ENCODE measurements around the gene MGAT4D.
"Not testable (repeated sequence)": the region's sequence is repeated elsewhere in the genome, so short reads cannot be mapped to it uniquely, and the experiment has no call there.

Gene MGAT4D

DNA sequence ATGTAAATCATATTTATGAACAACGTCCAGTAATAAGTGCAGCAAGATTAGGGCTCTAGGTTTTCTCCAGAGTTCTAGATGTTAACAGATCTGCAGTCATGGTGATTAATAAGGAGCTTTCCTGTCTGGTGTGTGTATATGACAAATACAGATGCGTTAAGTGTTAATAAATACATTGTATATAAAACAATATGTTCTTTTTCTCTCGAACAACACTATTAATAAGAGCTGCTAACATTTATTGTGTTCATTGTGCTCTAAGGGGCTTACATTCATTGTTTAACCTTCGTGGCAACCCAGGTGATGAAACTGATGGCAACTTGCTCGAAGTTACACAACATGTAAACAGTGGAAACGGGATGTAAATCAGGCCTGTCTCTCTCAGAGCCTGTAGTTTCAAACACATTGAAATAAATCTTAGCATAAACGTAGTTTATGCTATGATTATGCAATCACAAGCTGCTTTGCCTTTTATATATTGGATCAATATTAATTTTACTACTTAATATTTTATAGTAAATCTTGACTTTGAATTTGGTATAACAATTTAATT is 70.1 kb downstream of the MGAT4D start:
- DNase-seq, result no peak

DNA sequence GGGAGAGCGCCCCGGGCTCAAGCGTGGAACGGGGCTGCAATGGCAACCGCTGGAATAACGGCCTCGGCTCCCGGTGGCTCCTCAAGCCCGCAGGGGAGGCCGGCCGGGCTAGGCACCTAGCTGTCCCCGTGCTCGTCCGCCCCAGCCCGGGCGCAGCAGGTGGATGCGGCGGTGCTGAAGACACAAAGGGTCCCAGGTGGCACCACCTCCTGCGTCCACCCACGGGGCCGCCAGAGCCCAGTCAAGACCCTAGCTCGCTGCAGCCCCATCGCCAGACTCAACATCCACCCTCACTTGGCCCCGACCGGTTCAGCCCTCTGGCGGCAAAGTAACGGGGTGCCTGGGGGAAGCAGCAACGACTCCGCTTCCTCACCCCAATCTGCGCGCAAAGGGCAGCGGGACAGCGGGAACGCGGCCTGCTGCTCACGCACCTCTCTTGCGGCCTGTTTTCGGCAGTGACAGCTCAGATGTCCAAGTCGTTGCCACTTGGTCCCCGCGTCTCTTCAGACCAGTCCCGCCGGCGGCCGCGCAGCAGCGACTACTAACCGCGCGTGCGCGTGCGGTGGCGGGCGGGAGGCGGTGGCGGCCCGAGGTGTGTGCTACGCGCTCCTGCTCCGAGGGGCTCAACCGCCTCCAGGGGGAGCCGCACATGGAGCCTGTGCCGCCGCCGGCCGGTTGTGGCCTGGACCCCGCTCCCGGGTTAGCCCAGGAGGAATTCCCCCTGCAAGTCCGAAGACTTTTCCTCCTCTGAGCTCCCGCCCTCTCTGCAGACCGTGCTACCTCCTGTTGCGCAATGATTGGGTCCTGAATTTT is 70.8 kb downstream of the MGAT4D start, which contains the start of gene CLGN:
TSS of gene CLGN (minus strand) at position 543 of the 813 bp plus-strand sequence. CDS start 14,570 bp downstream, outside the sequence.
- DNase-seq, result peak; percentile 9

DNA sequence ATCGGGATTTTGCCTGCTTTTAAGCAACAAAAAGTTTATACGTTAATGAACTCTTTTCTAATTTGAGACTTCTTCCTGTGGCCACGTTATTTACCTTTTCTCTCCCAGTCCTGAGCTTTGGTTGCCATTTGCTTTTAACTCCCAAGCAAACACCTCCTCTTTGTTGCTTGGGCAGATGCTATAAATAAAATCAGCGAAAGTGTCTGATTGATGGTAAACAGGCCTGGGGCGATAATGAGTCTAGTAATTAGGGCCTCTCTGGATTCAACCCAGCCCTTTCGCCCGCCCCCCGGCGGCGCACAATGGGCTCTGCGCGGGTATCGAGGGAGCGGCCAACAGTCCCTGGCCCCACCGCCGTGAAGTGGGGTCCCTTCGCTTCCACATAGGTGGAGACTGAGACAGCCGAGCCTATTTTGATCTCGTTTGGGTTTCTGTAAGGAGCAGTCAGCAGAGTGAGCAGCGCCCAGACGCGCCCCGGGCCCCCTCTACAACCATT is 71.4 kb downstream of the MGAT4D start:
- no peak for DNase-seq

DNA sequence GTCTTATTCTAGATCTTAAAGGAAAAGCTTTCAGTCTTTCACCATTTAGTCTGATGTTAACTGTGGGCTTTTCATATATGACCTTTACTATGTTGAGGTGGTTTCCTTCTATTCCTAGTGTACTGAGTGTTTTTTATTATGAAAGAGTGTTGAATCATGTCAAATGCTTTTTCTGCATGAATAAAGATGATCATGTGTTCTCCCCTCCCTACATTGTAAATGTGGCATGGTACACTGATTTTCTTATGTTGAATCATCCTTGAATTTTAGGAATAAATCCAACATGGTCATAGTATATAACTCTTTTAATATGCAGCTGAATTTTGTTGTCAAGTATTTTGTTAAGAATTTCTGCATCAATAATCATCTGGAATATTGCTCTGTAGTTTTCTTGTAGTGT is 75.0 kb downstream of the MGAT4D start:
- no peak for DNase-seq

DNA sequence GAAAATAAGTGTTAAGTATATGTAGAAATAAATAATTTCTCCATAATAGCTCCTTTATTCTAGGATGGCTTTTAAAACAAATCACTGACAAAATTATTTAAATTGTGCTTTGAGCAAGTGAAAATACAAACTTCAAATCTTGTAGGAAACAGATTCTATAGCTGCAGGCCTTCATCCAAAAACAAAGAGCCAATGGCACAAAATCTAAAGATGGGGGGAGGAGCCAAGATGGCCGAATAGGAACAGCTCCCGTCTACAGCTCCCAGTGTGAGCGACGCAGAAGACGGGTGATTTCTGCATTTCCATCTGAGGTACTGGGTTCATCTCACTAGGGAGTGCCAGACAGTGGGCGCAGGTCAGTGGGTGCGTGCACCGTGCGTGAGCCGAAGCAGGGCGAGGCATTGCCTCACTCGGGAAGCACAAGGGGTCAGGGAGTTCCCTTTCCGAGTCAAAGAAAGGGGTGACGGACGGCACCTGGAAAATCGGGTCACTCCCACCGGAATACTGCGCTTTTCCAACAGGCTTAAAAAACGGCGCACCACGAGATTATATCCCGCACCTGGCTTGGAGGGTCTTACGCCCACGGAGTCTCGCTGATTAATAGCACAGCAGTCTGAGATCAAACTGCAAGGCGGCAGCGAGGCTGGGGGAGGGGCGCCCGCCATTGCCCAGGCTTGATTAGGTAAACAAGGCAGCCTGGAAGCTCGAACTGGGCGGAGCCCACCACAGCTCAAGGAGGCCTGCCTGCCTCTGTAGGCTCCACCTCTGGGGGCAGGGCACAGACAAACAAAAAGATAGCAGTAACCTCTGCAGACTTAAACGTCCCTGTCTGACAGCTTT is 84.7 kb downstream of the MGAT4D start:
- not testable (repeated sequence) for DNase-seq

DNA sequence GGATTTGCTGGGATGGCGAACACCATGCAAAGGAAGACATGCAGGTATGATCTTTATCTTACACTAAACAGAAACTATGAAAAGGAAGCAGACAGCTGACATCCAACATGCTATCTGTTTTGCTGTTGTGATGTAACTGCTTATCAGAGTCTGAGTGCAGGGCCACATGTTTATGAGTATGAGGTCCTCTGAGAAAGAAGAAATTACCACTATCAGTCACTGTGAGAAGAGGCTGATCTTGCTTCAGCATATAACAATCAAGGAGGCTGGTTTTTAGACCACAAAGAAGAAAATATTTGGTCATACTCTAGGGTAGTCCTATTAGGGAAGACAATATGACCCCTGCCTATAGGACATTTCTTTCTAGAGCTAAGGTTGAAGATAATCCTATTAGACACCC is 89.1 kb downstream of the MGAT4D start:
- DNase-seq, result no peak

DNA sequence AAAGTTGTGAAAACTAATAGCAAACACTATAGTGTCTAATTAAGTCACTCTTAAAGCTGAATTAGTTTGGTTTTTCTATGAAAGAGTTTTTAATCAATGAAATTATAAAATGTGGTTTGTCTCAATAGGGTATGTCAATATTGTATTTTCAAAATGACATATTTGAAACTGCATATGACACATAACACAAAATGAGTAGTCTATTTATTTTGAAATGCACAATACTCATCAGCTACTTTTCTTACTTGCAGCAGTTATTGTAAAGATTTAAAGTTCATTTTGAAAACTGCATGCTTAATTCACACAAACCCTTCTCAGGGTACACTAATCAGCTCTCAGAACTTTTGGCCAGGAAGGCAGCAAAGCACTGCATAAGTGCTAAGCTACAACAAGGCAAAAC is 91.8 kb downstream of the MGAT4D start:
- no peak for DNase-seq

DNA sequence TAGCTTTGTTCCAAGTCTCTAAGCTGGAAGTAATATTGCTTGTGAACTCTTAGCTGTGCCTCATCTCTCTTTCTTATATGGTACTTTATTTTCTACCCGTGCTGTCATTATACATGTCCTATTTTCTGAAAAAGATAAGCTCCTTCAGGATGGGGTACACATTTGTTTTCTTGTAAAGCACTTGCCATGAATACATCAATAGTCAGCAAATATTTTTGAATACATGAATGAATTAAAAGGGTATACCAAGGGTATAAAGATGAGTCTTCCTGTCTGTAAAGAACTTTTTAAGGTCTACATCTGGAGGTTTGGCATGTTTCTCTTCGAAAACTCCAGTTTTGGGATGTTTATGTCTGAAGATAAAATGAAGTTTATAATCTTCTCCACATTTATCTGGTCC is 98.0 kb downstream of the MGAT4D start:
- DNase-seq, result no peak

DNA sequence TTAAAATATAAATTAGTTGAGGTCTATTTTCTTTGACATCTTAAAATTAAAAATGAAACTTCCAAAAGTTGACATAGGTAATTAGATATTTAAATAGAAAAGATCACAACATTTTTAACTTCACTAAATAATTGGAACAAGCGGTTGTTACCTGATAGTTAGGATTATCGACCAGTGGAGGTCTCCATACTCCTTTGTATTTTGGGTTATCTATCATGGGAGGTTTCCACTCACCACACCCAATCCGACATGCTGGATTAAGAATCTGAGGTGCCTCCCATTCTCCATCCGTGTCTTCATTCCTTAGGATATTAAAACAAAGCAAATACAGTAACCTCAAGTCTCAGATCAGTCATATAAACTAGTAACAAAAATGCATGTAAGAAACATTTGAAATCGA is 102.4 kb downstream of the MGAT4D start:
- no peak for DNase-seq
